Endodermal cell (in vitro differentiated cells): ENCODE measurements around the gene TMPRSS11E. TPM values are rescaled to one million over a fixed set of nuclear protein-coding genes. Genes with fewer than 3 reads are reported as not detected.

Experiments used
- DNase-seq: peaks from one replicate; pipeline ENCODE4 v3.0.0-alpha.2; 2017
- H3K27ac ChIP-seq: 2 replicates; pipeline ENCODE4 v1.5.1; 2013; ENCODE audit warnings: mild to moderate bottlenecking, low read depth, low read length, moderate library complexity
- H3K27me3 ChIP-seq: 2 replicates; pipeline ENCODE4 v1.6.1; 2013; ENCODE audit warnings: mild to moderate bottlenecking, low read length, moderate library complexity; ENCODE audit not compliant: insufficient read depth, control insufficient read depth, poor library complexity, severe bottlenecking
- H3K36me3 ChIP-seq: 2 replicates; pipeline ENCODE4 v1.7.0; 2013; ENCODE audit warnings: mild to moderate bottlenecking, low read length, moderate library complexity; ENCODE audit not compliant: control insufficient read depth, insufficient read depth
- H3K4me1 ChIP-seq: one replicate; pipeline ENCODE4 v1.7.0; 2013; ENCODE audit warnings: low read length; ENCODE audit not compliant: control insufficient read depth, insufficient read depth
- H3K4me3 ChIP-seq: 2 replicates; pipeline ENCODE4 v1.5.1; 2013; ENCODE audit warnings: mild to moderate bottlenecking, low read length, moderate library complexity
- H3K9ac ChIP-seq: 2 replicates; pipeline ENCODE4 v1.6.1; 2013; ENCODE audit warnings: mild to moderate bottlenecking, low read length, moderate library complexity; ENCODE audit not compliant: poor library complexity, severe bottlenecking; ENCODE audit errors: extremely low read depth
- H3K9me3 ChIP-seq: 2 replicates; pipeline ENCODE4 v1.6.1; 2013; ENCODE audit warnings: mild to moderate bottlenecking, low read length, moderate library complexity; ENCODE audit not compliant: control insufficient read depth
- H3K27ac Mint-ChIP-seq: 2 replicates; pipeline ENCODE4 v1.8.0; 2020; ENCODE audit warnings: mixed read lengths
- H3K27me3 Mint-ChIP-seq: 2 replicates; pipeline ENCODE4 v1.8.0; 2021; ENCODE audit warnings: mild to moderate bottlenecking, mixed read lengths; ENCODE audit not compliant: insufficient read depth
- H3K36me3 Mint-ChIP-seq: 2 replicates; pipeline ENCODE4 v1.8.0; 2020; ENCODE audit warnings: low read depth, mixed read lengths
- H3K4me1 Mint-ChIP-seq: 2 replicates; pipeline ENCODE4 v1.8.0; 2020; ENCODE audit warnings: mixed read lengths
- H3K4me3 Mint-ChIP-seq: 2 replicates; pipeline ENCODE4 v1.8.0; 2020; ENCODE audit warnings: mild to moderate bottlenecking, moderate library complexity, mixed read lengths
- H3K9me3 Mint-ChIP-seq: 2 replicates; pipeline ENCODE4 v1.8.0; 2020; ENCODE audit warnings: mild to moderate bottlenecking, mixed read lengths
- WGBS, 2 experiments: methylation state at CpG; one replicate each; pipeline versions ENCODE4 v1.1.5 to v1.1.7; 2013; ENCODE audit warnings: missing lambda C conversion rate in 2 of 2, mixed read lengths in 1 of 2; ENCODE audit not compliant: insufficient coverage in 1 of 2, insufficient read length in 1 of 2; 5-methylcytosine and 5-hydroxymethylcytosine counted together
- long read RNA-seq, 4 experiments: library from polyadenylated mRNA in 2 of 4; library from RNA in 1 of 4; library from capped mRNA in 1 of 4; stranded (forward) in 3 of 4; unstranded in 1 of 4; transcript quantifications; one replicate each; pipeline ENCODE4 v2.0.0, GENCODE V29; 2020 to 2021; ENCODE audit warnings: inconsistent platforms in 1 of 4
- polyA plus RNA-seq, 2 experiments: library from polyadenylated mRNA; stranded (reverse); fragments of 50-300 nt; gene quantifications; one replicate each; pipeline ENCODE4 v1.2.3, GENCODE V29; 2013
- total RNA-seq, 2 donors: library from RNA; stranded (reverse); fragmentation: NEBNext Ultra II Directional in 1 of 2; extraction: Animal tissue kit (Norgen Biotek cat#: 25700) in 1 of 2; gene quantifications; 2 replicates in 1 of 2; 3 replicates in 1 of 2; pipeline ENCODE4 v1.2.1, GENCODE V29; 2021
- TF ChIP-seq, protein P1 (sequence below): fragments of 200-600 bp; sonication (generic); conservative IDR thresholded peaks from 2 replicates; pipeline ENCODE4 v1.5.0; 2021; ENCODE audit warnings: antibody characterized with exemption, mild to moderate bottlenecking

Gene TMPRSS11E, protein sequence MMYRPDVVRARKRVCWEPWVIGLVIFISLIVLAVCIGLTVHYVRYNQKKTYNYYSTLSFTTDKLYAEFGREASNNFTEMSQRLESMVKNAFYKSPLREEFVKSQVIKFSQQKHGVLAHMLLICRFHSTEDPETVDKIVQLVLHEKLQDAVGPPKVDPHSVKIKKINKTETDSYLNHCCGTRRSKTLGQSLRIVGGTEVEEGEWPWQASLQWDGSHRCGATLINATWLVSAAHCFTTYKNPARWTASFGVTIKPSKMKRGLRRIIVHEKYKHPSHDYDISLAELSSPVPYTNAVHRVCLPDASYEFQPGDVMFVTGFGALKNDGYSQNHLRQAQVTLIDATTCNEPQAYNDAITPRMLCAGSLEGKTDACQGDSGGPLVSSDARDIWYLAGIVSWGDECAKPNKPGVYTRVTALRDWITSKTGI
- total RNA-seq: 10 to 100 TPM in 1 of 2 donors, 1 to 10 TPM in 1; 4.4 to 11.1 TPM
- polyA plus RNA-seq (2013, experiment 1 of 2): 1.5 TPM
- polyA plus RNA-seq (2013, experiment 2 of 2): 1.4 TPM
- long read RNA-seq, experiment 1, partial matches to known transcripts: 3 of 9 reads
- long read RNA-seq, experiment 1, other reads (novel, unspliced or antisense): 6 of 9 reads
- long read RNA-seq, experiment 2, partial matches to known transcripts: 3 of 16 reads
- long read RNA-seq, experiment 2, other reads (novel, unspliced or antisense): 13 of 16 reads
- long read RNA-seq, experiment 3, partial matches to known transcripts: 0 of 28 reads
- long read RNA-seq, experiment 3, other reads (novel, unspliced or antisense): 24 of 28 reads
- long read RNA-seq, experiment 4, partial matches to known transcripts: 0 of 14 reads
- long read RNA-seq, experiment 4, other reads (novel, unspliced or antisense): 14 of 14 reads

DNA sequence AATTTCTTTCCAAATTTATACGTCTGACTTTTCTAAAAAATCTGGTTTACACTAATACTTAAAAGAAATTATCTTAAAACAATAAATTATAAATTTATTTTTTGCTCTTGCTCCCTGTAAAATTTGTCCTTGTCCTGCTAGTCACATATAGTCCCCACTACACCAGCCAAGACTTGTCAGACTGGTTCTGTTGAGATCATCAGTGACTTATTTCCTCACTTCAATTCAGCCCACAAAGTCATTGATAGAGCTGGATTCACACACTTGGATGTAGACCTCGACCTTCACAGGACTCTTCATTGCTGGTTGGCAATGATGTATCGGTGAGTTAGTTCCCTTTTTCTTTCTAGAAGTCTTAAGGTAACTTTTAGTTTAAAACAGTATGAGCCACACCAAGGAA, at the start of gene TMPRSS11E:
Gene TMPRSS11E (plus strand): TSS at position 263 of the 400 bp plus-strand sequence. CDS start 50 bp downstream, at position 313.
- Histone ChIP-seq H3K27me3 (no peaks in the 10 kb centered on the region), H3K27ac (no peak within 1 kb of the TSS), H3K36me3 (no peaks in the 10 kb centered on the region), H3K4me1 (no peaks in the 10 kb centered on the region), H3K9me3 (no peaks in the 10 kb centered on the region), H3K9ac (no peak within 1 kb of the TSS), H3K4me3 (no peak within 1 kb of the TSS)
- Mint-ChIP-seq H3K9me3 (peaks cover 6% of the 10 kb centered on the region), H3K4me1 (peaks cover 24% of the 10 kb centered on the region), H3K27ac (no peak within 1 kb of the TSS), H3K36me3 (peaks cover 6% of the 10 kb centered on the region), H3K4me3 (no peak within 1 kb of the TSS), H3K27me3 (no peaks in the 10 kb centered on the region)
- DNase-seq: no peak
- 97% methylated on average over 3 of the region's 3 CpGs; no CpG with 5 or more reads in 1 of the 2 experiments for WGBS, 2 experiments
- TF ChIP-seq, protein P1, sequence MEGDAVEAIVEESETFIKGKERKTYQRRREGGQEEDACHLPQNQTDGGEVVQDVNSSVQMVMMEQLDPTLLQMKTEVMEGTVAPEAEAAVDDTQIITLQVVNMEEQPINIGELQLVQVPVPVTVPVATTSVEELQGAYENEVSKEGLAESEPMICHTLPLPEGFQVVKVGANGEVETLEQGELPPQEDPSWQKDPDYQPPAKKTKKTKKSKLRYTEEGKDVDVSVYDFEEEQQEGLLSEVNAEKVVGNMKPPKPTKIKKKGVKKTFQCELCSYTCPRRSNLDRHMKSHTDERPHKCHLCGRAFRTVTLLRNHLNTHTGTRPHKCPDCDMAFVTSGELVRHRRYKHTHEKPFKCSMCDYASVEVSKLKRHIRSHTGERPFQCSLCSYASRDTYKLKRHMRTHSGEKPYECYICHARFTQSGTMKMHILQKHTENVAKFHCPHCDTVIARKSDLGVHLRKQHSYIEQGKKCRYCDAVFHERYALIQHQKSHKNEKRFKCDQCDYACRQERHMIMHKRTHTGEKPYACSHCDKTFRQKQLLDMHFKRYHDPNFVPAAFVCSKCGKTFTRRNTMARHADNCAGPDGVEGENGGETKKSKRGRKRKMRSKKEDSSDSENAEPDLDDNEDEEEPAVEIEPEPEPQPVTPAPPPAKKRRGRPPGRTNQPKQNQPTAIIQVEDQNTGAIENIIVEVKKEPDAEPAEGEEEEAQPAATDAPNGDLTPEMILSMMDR: no peak

GRCh38 chr4:68399306-68399705, 48.0 kb upstream of the TMPRSS11E start:
- no peaks in the 10 kb centered on the region for H3K36me3 ChIP-seq
- peaks cover 31% of the 10 kb centered on the region for H3K4me1 Mint-ChIP-seq
- no peak overlapping the region for H3K4me3 ChIP-seq
- no peaks in the 10 kb centered on the region for H3K27me3 Mint-ChIP-seq
- H3K27me3 ChIP-seq: no peaks in the 10 kb centered on the region
- H3K36me3 Mint-ChIP-seq: no peaks in the 10 kb centered on the region
- no peak for DNase-seq
- H3K4me3 Mint-ChIP-seq: no peak overlapping the region
- H3K9ac ChIP-seq: no peak overlapping the region
- TF ChIP-seq, protein P1: no peak
- no peak overlapping the region for H3K27ac ChIP-seq
- no peaks in the 10 kb centered on the region for H3K9me3 ChIP-seq
- no peak overlapping the region for H3K27ac Mint-ChIP-seq
- H3K9me3 Mint-ChIP-seq: no peaks in the 10 kb centered on the region
- 93 to 96% methylated on average over 3 to 4 of the region's 4 CpGs for WGBS, 2 experiments
- H3K4me1 ChIP-seq: peaks cover 9% of the 10 kb centered on the region

GRCh38 chr4:68401231-68401630, 46.0 kb upstream of the TMPRSS11E start:
- H3K4me1 Mint-ChIP-seq: peaks cover 37% of the 10 kb centered on the region
- Histone ChIP-seq H3K4me3 (no peak overlapping the region), H3K9ac (no peak overlapping the region), H3K27ac (no peak overlapping the region), H3K9me3 (no peaks in the 10 kb centered on the region), H3K4me1 (peaks cover 15% of the 10 kb centered on the region), H3K36me3 (no peaks in the 10 kb centered on the region), H3K27me3 (no peaks in the 10 kb centered on the region)
- DNase-seq: no peak
- H3K9me3 Mint-ChIP-seq: peaks cover 2% of the 10 kb centered on the region
- TF ChIP-seq, protein P1: no peak
- no peak overlapping the region for H3K4me3 Mint-ChIP-seq
- no peaks in the 10 kb centered on the region for H3K36me3 Mint-ChIP-seq
- no peaks in the 10 kb centered on the region for H3K27me3 Mint-ChIP-seq
- no peak overlapping the region for H3K27ac Mint-ChIP-seq
